AG04450 (cell line): ENCODE data around the gene ADAMTS14. TPM values are rescaled to one million over a fixed set of nuclear protein-coding genes. Genes with fewer than 3 reads are reported as not detected.

ENCODE experiments used
- CTCF ChIA-PET: fragments of 300-600, 350-600 bp; formaldehyde crosslinking; extraction: SDS; loops from one replicate; lab custom pipeline; 2022; ENCODE audit warnings: antibody characterized with exemption, inconsistent platforms; lab: Charles Lee
- POLR2A ChIA-PET: fragments of 350-600 bp; formaldehyde crosslinking; extraction: SDS; loops from one replicate; lab custom pipeline; 2021; ENCODE audit warnings: antibody characterized with exemption, inconsistent platforms; lab: Yijun Ruan, JAX
- DNase-seq: peaks from one replicate; pipeline ENCODE4 v3.0.0-alpha.2; 2011; ENCODE audit warnings: low read depth, low spot score
- H3K27ac ChIP-seq: one replicate; pipeline ENCODE4 v1.5.1; 2012; ENCODE audit warnings: low read depth, low read length, control low read depth
- H3K27me3 ChIP-seq: one replicate; pipeline ENCODE4 v1.6.0; 2012; ENCODE audit warnings: low read length; ENCODE audit not compliant: control insufficient read depth, insufficient read depth
- H3K4me3 ChIP-seq: 2 replicates; pipeline ENCODE4 v1.5.1; 2011; ENCODE audit warnings: mild to moderate bottlenecking, low read depth, low read length, control low read depth
- H3K9me3 ChIP-seq: 2 replicates; pipeline ENCODE4 v1.5.1; 2012; ENCODE audit warnings: low read length; ENCODE audit not compliant: control insufficient read depth, insufficient read depth
- CTCF ChIP-seq: IDR thresholded peaks from 2 replicates; pipeline ENCODE4 v1.5.1; 2011; ENCODE audit warnings: low read depth, low read length, control low read depth, inconsistent platforms
- polyA plus RNA-seq: library from polyadenylated mRNA; depleted of rRNA; stranded (reverse); fragments of >200 nt; gene quantifications from 2 replicates; pipeline ENCODE4 v1.2.3, GENCODE V29; 2011

The ADAMTS14 gene
- polyA plus RNA-seq, 1 experiment = 2.9 TPM

DNA sequence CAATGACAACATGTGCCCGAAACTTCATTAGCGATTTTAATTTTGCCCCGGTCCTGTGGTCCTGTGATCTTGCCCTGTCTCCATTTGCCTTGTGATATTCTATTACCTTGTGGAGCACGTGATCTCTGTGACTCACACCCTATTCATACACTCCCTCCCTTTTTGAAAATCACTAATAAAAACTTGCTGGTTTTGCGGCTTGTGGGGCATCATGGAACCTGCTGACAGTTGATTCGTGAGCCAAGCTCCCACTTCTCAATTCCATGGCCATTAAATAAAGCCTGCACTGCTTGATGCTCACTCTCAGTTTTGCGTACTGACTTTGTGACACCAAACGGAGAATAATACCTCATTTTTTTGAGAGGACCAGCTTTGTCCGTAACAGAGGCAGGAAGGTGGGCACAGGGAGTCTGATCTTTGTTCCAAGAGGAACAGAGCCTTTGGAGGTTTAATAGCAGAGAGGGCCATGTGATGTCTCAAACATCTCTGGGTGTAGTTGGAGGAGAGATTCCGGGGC, 3.8 kb upstream of the ADAMTS14 start:
- no peak for TF ChIP-seq CTCF
- Histone ChIP-seq H3K4me3 (no peak overlapping the region), H3K9me3 (no peaks in the 10 kb centered on the region; the same call in 1 of the 2 replicates), H3K27me3 (peaks cover 4% of the 10 kb centered on the region), H3K27ac (no peak overlapping the region)
- ChIA-PET CTCF (no interaction called here), POLR2A (no interaction called here)
- no peak for DNase-seq

GRCh38 chr10:70669015-70669414, 3.3 kb upstream of the ADAMTS14 start:
- no peaks in the 10 kb centered on the region; the same call in 1 of the 2 replicates for H3K9me3 ChIP-seq
- no peak overlapping the region for H3K4me3 ChIP-seq
- CTCF ChIA-PET = no interaction called here
- H3K27me3 ChIP-seq = peaks cover 4% of the 10 kb centered on the region
- POLR2A ChIA-PET = no interaction called here
- TF ChIP-seq CTCF = no peak
- no peak overlapping the region for H3K27ac ChIP-seq
- DNase-seq = no peak

GRCh38 chr10:70669732-70670317, 2.5 kb upstream of the ADAMTS14 start:
- ChIA-PET POLR2A (interaction anchor here (1.7 kb wide), 1 partner anchor 13 kb away, joined by 6 read pairs; no protein-coding TSS in a partner anchor), CTCF (no interaction called here)
- H3K27me3 ChIP-seq = peaks cover 4% of the 10 kb centered on the region
- no peaks in the 10 kb centered on the region; the same call in 1 of the 2 replicates for H3K9me3 ChIP-seq
- H3K27ac ChIP-seq = no peak overlapping the region
- DNase-seq = no peak
- no peak overlapping the region for H3K4me3 ChIP-seq
- no peak for TF ChIP-seq CTCF

DNA sequence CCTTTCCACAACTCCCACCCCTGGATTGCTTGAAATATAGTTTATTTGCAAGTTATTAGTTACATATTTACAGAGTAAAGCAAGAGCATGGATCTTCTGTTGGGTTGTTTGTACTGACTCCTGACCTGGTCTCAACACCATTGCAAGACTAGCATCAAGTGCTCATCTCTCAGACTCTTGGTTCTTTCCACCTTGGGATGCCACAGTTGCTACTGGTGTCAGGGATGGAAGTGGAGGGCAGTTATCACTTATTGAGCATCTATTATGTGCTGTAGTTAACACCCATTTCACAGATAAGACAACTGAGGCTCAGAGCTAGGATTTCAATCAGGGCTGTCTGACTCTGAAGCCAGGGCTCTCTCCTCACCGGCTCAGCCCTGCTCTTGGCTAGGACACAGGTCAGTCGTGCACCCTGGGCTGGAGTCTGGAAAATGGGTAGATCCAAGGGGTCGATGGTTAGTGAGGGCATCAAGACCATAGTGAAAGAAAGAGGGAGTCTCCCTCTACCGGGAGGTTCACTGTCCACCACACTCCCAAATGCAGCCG, 614 bp upstream of the ADAMTS14 start:
- ChIA-PET POLR2A (interaction anchor here (0.5 to 1.7 kb wide), 3 partner anchors 15 to 87 kb away, joined by 3 to 6 read pairs (median 3); no protein-coding TSS in a partner anchor), CTCF (interaction anchor here (1.8 kb wide), 1 partner anchor 119 kb away, joined by 4 read pairs; no protein-coding TSS in a partner anchor)
- H3K4me3 ChIP-seq = peak overlapping the region; percentile 64
- TF ChIP-seq CTCF = peak; percentile 40
- H3K9me3 ChIP-seq = no peaks in the 10 kb centered on the region; the same call in 1 of the 2 replicates
- DNase-seq = no peak
- peaks cover 4% of the 10 kb centered on the region for H3K27me3 ChIP-seq
- H3K27ac ChIP-seq = peak overlapping the region; percentile 52
